ENCODE results near the gene MAFG. TPM values are rescaled to one million over a fixed set of nuclear protein-coding genes. Genes with fewer than 3 reads are reported as not detected.

The MAFG gene
- total RNA-seq, 1 experiment from 2014 or later, result 31.4 TPM

- no peak overlapping the region for H3K27ac ChIP-seq (ENCODE audit: insufficient read length, low read depth, low read length)
- Mint-ChIP-seq H3K4me1 (peaks cover 0 to 2% of the 10 kb centered on the region in 2 experiments; a peak in 2 of 4 replicates), H3K27ac (no peak overlapping the region), H3K27me3 (ENCODE audit: low read depth) (no peaks in the 10 kb centered on the region), H3K36me3 (ENCODE audit: insufficient read depth in 1 of 3, low read depth in 3 of 3) (peaks cover 9 to 27% (median 18%) of the 10 kb centered on the region in 3 experiments; a peak in 6 of 7 replicates), H3K4me3 (no peak overlapping the region), H3K9me3 (no peaks in the 10 kb centered on the region)
- no peak overlapping the region for H3T11ph ChIP-seq (ENCODE audit: low read length)
- no peaks in the 10 kb centered on the region for H3K4me1 ChIP-seq (ENCODE audit: insufficient read depth, low read length)
- H2AK5ac ChIP-seq (ENCODE audit: insufficient read length, low read length), result no peak overlapping the region
- no peaks in the 10 kb centered on the region for H3K27me3 ChIP-seq (ENCODE audit: insufficient read depth, low read length)
- no peak overlapping the region for H3K9ac ChIP-seq (ENCODE audit: extremely low read depth, insufficient read length, low read length)
- no peak overlapping the region for H2BK15ac ChIP-seq (ENCODE audit: low read depth, low read length)
- no peak overlapping the region for H2BK5ac ChIP-seq (ENCODE audit: insufficient read length, low read length)
- no peaks in the 10 kb centered on the region for H3K79me1 ChIP-seq (ENCODE audit: insufficient read depth, low read depth, low read length, poor library complexity, severe bottlenecking)
- no peak overlapping the region for H2BK20ac ChIP-seq (ENCODE audit: low read depth, low read length, poor library complexity, severe bottlenecking)
- H3K23me2 ChIP-seq (ENCODE audit: insufficient read length, low read depth, low read length, poor library complexity, severe bottlenecking), result peaks cover 6% of the 10 kb centered on the region
- H3K79me2 ChIP-seq (ENCODE audit: insufficient read depth, low read length), result no peaks in the 10 kb centered on the region
- no peak overlapping the region for H3K23ac ChIP-seq (ENCODE audit: insufficient read length, low read depth, low read length)
- DNase-seq, result no peak
- no peak overlapping the region for H4K5ac ChIP-seq (ENCODE audit: insufficient read length, low read depth, low read length)
- H2BK120ac ChIP-seq (ENCODE audit: low read depth, low read length, poor library complexity, severe bottlenecking), result no peak overlapping the region
- H4K8ac ChIP-seq (replicated peaks; ENCODE audit: insufficient read length, low read depth, low read length), result no peak overlapping the region
- no peaks in the 10 kb centered on the region for H3K9me3 ChIP-seq (ENCODE audit: control insufficient read depth, low read depth, low read length)
- H3K18ac ChIP-seq (ENCODE audit: insufficient read length, low read depth, low read length), result no peak overlapping the region
- no peaks in the 10 kb centered on the region for H4K20me1 ChIP-seq (ENCODE audit: control insufficient read depth, insufficient read depth, insufficient read length)
- no peak overlapping the region for H2AFZ ChIP-seq (ENCODE audit: low read length)
- H2BK12ac ChIP-seq (ENCODE audit: insufficient read length, low read depth, low read length), result no peak overlapping the region
- no peak overlapping the region for H3K4ac ChIP-seq (ENCODE audit: low read depth, low read length)
- no peak overlapping the region for H3K4me2 ChIP-seq (ENCODE audit: insufficient read depth, insufficient read length, low read length)
- WGBS (ENCODE audit: extremely low coverage, insufficient read length, low lambda C conversion rate), result no CpG with 5 or more reads among the region's 12 CpGs
- TF ChIP-seq CTCF (conservative IDR thresholded peaks at IDR 0.05), result no peak
- H3K56ac ChIP-seq (ENCODE audit: insufficient read length, low read depth, low read length), result no peak overlapping the region
- no peak overlapping the region for H4K91ac ChIP-seq (ENCODE audit: insufficient read length, low read depth, low read length)
- H3K14ac ChIP-seq (ENCODE audit: insufficient read depth, low read length), result no peak overlapping the region
Measured at GRCh38 chr17:81909231-81909630, 18.3 kb downstream of the MAFG start.

All from H9 (cell line).